ENCODE results near the gene MAP2K1.

GRCh38 chr15:66433726-66434125, 47.0 kb downstream of the MAP2K1 start:
- TF ChIP-seq POLR2A (IDR thresholded peaks at IDR 0.05) (no peak), CTCF (IDR thresholded peaks at IDR 0.05 in 4 of 5, conservative IDR thresholded peaks at IDR 0.05 in 1 of 5) (no peak)

Measured in gastrocnemius medialis (tissue), 4 donors.